ENCODE measurements around the gene CBY2.
"Not testable (repeated sequence)": the region's sequence is repeated elsewhere in the genome, so short reads cannot be mapped to it uniquely, and the experiment has no call there.

Gene CBY2, protein sequence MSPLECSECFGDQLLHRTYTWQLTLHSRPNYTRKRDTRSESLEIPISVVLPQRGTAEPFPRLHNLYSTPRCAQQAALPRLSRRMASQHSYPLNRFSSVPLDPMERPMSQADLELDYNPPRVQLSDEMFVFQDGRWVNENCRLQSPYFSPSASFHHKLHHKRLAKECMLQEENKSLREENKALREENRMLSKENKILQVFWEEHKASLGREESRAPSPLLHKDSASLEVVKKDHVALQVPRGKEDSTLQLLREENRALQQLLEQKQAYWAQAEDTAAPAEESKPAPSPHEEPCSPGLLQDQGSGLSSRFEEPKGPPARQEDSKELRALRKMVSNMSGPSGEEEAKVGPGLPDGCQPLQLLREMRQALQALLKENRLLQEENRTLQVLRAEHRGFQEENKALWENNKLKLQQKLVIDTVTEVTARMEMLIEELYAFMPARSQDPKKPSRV

DNA sequence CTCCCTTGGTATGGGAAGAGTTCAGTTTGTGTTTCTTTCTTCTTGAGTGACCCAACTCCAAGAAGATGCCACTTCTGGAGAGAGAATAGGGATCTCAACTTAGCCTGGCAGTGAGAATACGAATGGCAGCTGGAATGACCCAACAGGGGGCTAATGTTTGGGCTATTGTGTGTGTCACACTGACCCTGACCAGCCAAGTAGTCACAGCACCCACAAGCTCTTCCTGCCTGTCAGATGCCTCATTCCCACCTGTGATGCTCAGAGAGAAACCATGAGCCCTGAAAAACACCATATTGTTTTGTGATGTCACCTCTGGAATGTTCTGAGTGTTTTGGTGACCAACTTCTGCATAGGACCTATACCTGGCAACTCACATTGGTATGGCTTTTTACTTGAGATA, at the start of gene CBY2:
TSS of gene CBY2 (plus strand) at position 233 of the 400 bp plus-strand sequence. CDS start at position 304, 71 bp downstream.
- no peak for DNase-seq (ENCODE audit: low spot score)

DNA sequence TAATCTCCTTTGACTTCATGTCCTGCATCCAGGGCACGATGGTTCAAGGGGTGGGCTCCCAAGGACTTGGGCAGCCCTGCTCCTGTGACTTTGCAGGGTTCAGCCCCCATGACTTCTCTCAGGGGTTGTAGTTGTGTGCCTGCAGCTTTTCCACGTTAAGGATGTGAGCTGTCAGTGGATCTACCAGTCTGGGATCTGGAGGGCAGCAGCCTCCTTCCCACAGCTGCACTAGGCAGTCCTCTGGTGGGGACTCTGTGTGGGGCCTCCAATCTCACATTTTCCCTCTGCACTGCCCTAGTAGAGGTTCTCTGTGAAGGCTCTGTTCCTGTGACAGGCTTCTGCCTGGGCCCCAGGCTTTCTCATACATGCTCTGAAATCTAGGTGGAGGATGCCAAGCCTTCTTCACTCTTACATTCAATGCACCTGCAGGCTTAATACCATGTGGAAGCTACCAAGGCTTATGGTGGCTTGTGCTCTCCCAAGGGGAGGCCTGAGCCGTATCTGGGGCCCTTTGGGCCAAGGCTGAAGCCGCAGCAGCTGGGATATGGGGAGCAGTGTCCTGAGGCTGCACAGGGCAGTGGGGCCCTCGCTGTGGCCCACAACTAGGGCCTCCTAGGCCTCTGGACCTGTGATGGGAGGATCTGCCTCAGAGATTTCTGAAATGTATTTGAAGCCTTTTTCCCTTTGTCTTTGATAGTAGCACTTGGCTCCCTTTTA, 47.3 kb upstream of the CBY2 start:
- DNase-seq (ENCODE audit: low spot score), result no peak

DNA sequence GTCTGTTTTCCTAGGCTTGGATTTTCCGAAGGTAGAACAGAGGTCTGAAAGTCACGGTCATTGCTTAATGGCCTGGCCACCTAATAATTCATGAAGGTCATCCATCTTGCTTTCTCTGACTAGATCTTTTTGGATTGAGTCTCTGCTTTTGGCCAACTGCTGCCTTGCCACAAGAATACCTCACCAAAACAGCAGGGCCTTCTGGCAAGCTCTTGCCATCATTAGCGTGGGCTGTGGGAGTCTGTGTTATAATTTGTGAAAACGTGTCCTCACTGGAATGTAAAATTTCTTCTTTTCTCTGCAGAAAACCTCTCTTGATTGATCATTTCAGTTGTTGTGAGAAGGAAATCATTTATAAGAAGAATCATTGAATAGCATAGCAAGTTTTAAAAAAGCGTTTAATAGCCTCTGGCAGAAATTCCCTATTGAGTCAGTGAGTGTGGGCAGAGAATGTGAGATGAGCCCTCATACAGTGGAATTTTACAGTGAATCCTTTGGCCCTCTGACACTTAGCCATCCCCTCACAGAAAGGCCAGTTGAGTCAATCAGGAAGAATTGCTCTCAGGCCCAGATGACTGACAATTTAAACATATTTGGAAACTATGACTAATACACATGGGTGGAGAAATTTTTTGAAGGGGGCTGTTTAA, 43.4 kb upstream of the CBY2 start:
- no peak for DNase-seq (ENCODE audit: low spot score)

DNA sequence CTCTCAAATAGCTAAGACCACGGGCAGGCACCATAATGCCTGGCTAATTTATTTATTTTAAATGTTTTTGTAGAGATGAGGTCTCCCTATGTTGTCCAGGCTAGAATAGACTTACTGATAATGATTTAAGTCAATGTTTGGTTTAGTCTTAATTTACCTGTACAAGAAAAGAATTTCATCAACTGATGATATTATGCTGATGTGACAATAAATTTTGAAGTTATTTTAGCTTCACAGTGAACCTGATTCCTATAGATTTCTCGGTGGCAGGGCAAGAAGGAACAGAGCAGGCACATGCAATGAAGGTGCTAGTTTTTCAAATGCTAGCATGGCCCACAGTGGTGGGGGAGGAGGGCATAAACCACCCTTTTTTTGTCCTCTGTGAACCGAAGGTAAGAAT, 42.6 kb upstream of the CBY2 start:
- no peak for DNase-seq (ENCODE audit: low spot score)

DNA sequence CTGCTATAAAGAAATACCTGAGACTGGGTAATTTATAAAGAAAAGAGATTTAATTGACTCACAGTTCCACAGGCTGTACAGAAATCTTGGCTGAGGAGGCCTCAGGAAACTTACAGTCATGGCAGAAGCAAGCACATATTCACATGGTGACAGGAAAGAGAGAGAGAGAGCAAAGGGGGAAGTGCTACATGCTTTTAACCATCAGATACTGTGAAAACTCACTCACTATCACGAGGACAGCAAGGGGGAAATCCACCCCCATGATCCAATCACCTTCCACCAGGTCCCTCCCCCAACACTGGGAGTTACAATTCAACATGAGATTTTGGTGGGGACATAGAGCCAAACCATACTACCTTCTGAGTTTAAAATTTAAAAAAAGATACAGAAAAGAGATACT, 41.7 kb upstream of the CBY2 start:
- not testable (repeated sequence) for DNase-seq (ENCODE audit: low spot score)

DNA sequence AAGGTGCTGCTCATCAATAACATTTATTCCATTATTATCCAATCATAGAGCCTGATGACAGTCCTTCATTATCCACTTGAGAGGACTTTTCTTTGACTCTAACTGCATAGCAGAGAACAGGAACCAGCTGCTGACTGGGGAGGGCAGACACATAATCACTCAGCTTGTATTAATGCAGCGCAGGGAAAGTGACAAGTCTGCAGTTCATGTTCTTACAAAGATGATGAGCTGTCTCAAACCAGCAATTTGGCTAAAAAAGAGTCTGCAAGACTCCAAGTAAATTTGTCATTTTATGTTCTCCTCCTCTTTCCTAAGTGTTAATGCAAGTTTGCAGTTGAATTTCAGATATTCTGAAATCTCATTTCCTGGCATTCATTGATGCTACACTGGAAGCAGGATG, 40.0 kb upstream of the CBY2 start:
- DNase-seq (ENCODE audit: low spot score), result no peak

DNA sequence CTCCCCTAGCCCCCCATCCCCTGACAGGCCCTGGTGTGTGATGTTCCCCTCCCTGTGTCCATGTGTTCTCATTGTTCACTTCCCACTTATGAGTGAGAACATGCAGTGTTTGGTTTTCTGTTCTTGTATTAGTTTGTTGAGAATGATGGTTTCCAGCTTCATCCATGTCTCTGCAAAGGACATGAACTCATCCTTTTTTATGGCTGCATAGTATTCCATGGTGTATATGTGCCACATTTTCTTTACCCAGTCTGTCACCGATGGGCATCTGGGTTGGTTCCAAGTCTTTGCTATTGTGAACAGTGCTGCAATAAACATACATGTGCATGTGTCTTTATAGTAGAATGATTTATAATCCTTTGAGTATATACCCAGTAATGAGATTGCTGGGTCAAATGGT, 39.2 kb upstream of the CBY2 start:
- not testable (repeated sequence) for DNase-seq (ENCODE audit: low spot score)

DNA sequence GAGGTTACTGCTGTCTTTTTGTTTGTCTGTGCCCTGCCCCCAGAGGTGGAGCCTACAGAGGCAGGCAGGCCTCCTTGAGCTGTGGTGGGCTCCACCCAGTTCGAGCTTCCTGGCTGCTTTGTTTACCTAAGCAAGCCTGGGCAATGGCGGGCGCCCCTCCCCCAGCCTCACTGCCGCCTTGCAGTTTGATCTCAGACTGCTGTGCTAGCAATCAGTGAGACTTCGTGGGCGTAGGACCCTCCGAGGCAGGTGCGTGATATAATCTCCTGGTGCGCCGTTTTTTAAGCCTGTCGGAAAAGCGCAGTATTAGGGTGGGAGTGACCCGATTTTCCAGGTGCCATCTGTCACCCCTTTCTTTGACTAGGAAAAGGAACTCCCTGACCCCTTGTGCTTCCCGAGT, 32.5 kb upstream of the CBY2 start:
- not testable (repeated sequence) for DNase-seq (ENCODE audit: low spot score)

DNA sequence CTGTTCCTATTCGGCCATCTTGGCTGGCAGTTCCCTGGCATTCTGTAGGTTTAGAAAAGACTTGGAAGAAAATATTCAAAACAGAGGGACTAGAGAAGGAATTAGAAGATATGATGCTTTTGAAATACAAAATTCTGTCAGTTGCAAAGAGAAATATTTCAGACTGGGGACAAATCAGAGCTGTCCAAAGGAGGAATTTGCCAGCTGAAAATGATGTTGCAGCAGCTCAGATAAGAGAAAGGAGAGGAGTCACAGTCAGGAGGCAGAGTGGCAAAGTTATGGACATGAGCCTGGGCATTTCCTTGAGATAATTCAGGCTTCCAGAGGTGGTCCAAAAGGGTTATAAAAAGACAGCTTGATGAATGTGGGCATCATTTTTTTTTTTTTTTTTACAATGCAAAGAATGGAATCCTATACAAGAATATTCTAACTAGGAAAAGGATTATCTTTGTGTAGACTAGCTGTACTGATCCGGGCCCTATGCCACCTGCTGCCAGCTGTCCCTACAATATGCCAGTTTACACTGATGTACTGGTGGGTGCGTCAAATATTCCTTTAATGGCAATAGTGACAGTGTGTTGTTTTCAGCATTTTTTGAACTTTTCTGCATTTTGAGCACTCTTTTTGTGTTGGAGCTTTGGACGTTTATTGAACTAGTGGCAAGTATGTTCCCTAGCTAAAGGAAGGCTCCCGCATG, 31.8 kb upstream of the CBY2 start:
- no peak for DNase-seq (ENCODE audit: low spot score)

DNA sequence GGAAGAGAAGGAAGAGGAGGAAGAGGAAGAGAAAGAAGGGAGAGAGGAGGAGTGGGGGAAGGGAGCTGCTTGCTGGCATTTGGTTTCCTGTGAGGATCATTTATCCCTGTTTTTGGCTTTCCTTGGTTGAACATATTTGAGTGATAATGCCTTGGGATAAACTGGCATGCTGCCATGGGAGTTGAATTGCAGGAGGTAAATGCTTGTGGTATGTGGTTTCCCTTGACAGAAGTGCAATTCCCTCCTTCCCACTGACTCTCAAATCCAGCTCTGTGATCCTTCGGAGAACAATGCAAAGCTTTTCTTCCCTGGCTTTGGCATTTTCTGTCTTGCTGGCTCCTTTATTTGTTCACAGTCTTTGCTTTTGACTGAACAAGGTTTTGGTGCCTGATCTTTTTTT, 27.2 kb upstream of the CBY2 start:
- no peak for DNase-seq (ENCODE audit: low spot score)

DNA sequence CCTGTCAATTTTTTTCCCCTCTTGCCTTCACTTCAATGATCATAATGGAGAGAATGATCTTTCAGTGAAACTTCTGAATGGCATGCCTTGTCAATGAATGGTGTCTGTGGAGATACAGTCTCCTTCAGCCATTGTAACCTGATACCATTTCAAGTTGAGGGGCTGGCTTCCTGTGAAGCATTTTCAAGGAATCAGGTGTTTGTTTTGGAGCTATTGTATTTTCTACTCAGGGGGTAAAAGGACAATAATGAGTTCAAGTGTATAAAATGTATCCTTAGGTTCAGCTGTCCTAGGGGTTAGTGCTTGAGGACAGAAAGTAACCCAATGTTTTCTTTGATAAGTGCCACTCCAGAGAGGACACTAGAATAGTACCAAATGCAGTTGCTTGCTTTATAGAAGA, 23.8 kb upstream of the CBY2 start:
- DNase-seq (ENCODE audit: low spot score), result no peak

DNA sequence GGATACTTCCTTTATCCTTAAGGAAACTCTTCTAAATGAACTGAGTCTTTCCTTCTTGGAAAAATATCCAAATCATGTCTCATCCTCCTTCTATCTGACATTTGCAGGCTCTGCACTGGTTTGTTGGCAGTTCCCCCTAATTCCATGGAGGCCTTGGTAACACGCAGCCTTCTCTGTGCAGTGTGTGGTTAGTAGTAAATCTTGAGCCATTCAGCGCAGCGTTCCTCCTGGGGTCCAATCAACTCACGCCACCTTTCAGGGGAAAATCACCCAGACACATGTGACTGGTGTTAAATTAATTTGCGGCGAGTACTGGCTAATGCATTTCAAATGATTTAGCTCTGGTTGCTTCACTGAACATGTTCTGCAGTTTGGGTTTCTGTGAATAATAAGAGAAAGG, 21.0 kb upstream of the CBY2 start:
- DNase-seq (ENCODE audit: low spot score), result no peak

DNA sequence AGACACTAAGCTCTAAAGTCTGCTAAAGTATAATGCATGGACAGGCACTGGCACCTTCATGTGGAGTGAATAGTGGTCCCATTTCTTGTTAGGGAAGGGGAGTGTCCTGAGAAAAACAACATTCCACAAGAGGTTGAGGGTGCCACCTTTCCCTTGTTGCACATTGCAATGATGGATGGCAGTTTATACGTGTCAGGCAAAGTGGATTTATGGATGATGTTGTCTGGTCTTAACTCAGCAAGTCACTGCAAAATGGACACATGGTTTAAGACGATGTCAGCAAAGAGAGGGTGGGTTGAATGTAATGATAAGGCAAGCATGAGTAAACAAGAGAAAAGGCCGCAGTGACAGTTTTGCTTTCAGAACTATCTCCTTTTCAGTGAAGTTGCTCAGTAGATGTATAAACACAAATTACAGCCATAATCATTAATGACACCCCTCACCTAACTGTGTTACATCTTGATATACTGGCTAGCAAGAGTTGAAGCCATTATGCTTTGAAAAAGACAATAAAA, 19.6 kb upstream of the CBY2 start:
- no peak for DNase-seq (ENCODE audit: low spot score)

DNA sequence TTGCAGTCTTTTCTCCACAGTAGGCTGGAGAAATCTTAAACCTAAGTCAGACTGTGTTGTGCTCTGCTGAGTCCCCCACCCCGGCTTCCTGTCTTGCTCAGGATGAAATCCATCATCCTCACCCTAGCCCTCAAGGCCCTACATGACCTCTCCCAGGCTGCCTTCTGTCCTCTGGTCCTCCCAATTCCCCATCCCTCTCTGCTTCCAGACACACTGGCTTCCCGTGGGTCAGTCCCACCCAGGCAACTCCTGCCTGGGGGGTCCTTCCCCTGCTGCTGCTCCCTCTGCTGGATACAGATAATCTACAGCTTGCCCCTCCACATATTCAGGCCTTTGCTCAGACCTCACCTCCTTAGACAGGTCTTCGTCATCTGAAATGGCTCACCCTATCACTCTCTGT, 18.4 kb upstream of the CBY2 start:
- no peak for DNase-seq (ENCODE audit: low spot score)

DNA sequence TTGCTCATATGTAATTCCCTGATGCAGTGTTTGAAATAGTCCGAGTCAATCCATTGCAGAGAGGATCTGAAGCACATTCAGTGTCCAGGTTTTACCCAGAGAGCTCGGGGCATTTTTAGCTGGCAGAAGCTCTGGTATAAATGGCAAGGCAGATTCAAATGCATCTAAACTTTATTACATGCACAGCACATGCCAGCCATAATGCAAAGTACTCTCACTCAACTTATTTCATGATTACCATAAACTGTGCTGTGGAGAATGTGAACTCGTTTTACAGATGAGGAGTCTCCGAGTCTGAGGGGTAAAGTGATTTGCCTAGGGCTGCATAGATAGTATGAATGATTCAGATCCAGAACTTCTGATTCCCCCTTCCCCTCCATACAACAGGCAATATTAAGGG, 13.5 kb upstream of the CBY2 start:
- no peak for DNase-seq (ENCODE audit: low spot score)

DNA sequence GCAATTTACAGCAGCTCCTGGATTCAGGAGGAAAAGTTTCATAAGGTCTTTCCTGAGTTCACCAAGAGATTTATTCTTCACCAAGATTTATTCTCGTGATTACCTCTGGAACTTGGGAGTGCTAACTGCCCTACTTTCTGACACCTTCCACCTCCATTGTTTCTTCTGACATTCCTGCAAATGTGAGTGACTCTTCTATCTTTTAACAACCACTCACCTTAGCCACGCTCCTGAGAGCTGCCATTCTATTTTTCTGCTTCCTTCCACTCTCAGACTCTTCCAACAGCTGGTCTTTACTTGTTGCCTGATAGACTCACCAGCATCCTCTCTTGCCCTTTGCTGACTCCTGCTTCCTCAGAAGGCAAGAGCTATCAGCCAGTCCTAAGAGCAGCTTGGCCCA, 11.5 kb upstream of the CBY2 start:
- DNase-seq (ENCODE audit: low spot score), result no peak

DNA sequence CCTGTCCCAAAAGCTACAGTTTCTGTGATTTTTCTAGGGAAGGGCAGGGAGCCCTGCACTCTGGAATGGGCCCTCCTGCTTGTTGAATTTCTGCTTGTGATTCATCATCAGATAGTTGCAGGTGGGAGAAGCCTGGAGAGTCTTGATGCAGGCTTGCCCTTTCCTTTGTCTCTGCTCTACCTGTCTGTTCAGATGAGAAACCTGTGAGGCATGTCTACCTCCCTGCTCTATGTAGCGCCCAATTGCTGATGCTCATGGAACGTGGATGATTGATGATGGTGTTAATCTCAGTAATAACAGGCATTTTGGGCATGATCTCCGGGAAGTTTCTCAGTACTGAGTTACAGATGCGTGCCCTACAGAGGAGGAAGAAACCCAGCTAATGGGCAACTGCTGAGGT, 10.9 kb upstream of the CBY2 start:
- no peak for DNase-seq (ENCODE audit: low spot score)

DNA sequence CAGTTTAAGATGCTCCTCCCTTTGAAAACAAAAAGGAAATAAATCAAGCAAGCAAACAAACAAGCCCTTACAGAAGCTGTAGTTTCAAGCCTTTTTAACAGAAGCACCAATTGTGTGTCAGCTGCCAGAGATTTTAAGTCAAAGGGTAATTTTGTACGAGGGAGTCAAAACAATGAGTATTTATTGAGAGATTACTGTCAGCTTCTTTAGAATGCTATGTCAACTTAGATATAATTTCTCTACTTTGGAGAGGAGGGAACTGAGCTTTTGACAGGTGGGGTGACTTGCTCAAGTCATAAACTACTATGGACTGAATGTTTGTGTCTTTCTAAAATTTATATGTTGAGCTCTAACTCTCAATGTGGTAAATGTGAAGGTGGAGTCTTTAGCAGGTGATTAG, 10.5 kb upstream of the CBY2 start:
- DNase-seq (ENCODE audit: low spot score), result no peak

DNA sequence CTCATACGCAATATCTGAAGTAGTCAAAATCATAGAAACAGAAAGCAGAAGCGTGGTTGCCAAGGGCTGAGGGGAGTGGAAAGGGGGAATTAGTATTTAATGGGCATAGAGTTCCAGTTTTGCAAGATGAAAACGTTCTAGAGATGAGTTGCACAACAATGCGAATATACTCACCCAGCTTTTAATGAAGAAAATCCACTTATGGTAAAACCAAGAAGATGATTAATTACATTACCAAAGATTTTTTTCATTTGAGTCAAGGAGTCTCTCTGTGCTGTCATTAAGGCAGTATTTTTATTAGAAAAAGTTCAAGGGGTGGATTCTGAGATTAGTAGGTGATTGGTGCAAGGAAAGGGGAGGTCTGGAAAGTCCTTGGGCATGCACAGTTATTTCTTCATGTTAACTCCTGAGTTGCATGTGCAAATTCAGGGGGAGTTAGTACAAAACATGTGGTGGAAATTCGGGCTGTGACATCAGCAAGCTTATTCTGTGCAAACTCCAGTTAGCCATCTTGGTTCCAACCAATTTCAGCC, 6.9 kb upstream of the CBY2 start:
- no peak for DNase-seq (ENCODE audit: low spot score)

DNA sequence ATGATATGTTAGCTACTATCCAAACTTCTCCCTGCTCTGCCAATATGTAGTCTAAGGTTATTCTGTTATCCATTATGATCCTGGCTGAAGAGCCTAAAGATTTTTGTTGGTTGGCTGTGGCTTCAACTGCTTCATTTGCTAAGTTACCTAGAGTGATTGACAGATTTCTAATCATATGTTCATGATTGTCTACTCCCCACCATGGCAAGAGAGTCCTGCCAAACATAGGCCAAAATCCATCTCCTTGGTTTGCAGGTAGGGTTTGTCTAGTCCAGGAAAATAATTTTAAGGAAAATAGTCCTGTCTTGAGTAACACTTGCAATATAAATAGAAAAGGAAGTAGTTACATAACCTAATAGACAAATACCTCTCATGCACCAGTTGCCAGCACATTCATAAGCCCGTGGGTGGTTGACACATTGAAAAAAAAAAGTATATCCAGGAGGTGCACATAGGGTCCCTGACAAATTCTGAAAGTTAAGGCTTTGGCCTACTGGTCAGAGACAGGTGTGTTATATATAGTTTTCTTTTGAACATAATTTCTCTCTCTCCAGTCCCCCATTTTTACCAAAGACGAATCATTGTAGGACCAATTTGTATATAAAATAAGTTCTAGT, 5.4 kb upstream of the CBY2 start:
- DNase-seq (ENCODE audit: low spot score), result no peak
